Measurements from ENCODE around the gene CYTH4. TPM values are rescaled to one million over a fixed set of nuclear protein-coding genes. Genes with fewer than 3 reads are reported as not detected.

CYTH4 gene
- total and polyA plus RNA-seq, 2 donors (not counting 3 experiments of a cell fraction or from before 2014, with no cell fraction given), result 0.06 TPM; not detected in 1

DNA sequence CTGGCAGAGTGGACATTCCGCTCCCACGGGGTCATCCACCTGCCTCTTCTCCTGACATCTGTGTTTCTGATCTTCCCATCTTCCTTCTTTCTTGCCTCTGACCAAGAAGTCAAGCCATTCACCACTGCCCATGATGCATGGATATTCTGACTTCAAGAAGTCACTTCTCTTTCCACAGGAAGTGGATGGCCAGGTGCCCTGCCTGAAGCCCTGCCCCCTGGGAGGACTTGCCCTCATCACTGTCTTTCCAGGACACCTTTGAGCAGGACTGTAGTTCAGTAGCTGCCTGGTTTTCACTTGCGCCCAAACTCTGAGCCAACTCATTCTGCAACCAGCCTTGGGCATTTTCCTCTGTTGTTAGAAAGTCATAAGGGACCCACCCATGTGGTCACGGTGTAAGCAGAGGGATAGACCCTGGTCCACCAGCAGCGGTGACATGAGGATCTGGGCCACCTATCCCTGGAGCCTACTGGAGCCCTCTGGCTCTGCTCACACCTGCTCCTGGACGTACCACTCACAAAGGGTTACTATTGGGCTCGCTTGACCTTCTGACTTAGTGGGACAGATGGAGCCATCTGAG is 6.9 kb downstream of the CYTH4 start:
- Histone ChIP-seq H3K4me1 (ENCODE audit: control insufficient read depth, extremely low read depth, insufficient read depth, low read length) (no peaks in the 10 kb centered on the region), H3K9me3 (replicated peaks; ENCODE audit: control insufficient read depth, insufficient read depth, low read length) (no peaks in the 10 kb centered on the region), H3K9me1 (replicated peaks; ENCODE audit: control insufficient read depth, extremely low read depth, insufficient read depth, low read length) (no peaks in the 10 kb centered on the region), H3K9ac (replicated peaks; ENCODE audit: extremely low read depth, insufficient read depth, low read length) (no peak overlapping the region), H3K27me3 (ENCODE audit: control insufficient read depth in 2 of 2, insufficient read depth in 2 of 2, low read length in 2 of 2) (peaks cover 2 to 4% of the 10 kb centered on the region in 2 experiments), H2AFZ (ENCODE audit: low read depth, low read length) (no peak overlapping the region), H3K79me2 (ENCODE audit: control insufficient read depth, insufficient read depth, low read length) (no peaks in the 10 kb centered on the region), H3K4me2 (ENCODE audit: insufficient read depth, low read length) (no peak overlapping the region), H3K36me3 (ENCODE audit: control insufficient read depth in 2 of 2, extremely low read depth in 1 of 2, insufficient read depth in 2 of 2, low read length in 2 of 2) (no peaks in the 10 kb centered on the region), H3K27ac (ENCODE audit: insufficient read depth, low read depth, low read length) (no peak overlapping the region), H4K20me1 (replicated peaks; ENCODE audit: control insufficient read depth, extremely low read depth, insufficient read depth, low read length) (no peaks in the 10 kb centered on the region), H3K4me3 (replicated peaks in 1 of 3; ENCODE audit: insufficient read depth in 1 of 3, low read depth in 1 of 3, low read length in 3 of 3) (no peak overlapping the region)
- BruUV-seq (replicated peaks), result no TSS peak
- ChIA-PET CTCF (no interaction called here), POLR2A (interaction anchor here (0.7 kb wide), 1 partner anchor 45 kb away, joined by 4 read pairs; no protein-coding TSS in a partner anchor)
- dilution Hi-C loops (cut with MboI; ENCODE audit: extremely low pct_ligation_motif_present, low sequenced_read_pairs), result no loop called here
- no peak for FAIRE-seq
- intact Hi-C loops (cut with micrococcal nuclease), result no loop called here
- no peak for DNase-seq (ENCODE audit: low read depth, low spot score)
- TF ChIP-seq MAX (IDR thresholded peaks at IDR 0.05; ENCODE audit: insufficient read depth, insufficient read length) (no peak), FOS (IDR thresholded peaks at IDR 0.05; ENCODE audit: borderline replicate concordance, insufficient read depth, low read length) (no peak), GATA2 (IDR thresholded peaks at IDR 0.05; ENCODE audit: insufficient read depth, insufficient read length, low read depth, low read length) (no peak), POLR2AphosphoS5 (IDR thresholded peaks at IDR 0.05; ENCODE audit: insufficient read depth, low read depth, low read length) (no peak), EZH2 (IDR thresholded peaks at IDR 0.05; ENCODE audit: borderline replicate concordance, low read depth, low read length, severe bottlenecking) (no peak), MYC (IDR thresholded peaks at IDR 0.05; ENCODE audit: low read depth, low read length) (no peak), JUN (IDR thresholded peaks at IDR 0.05; ENCODE audit: borderline replicate concordance, insufficient read depth, insufficient read length, low read depth) (no peak), POLR2A (IDR thresholded peaks at IDR 0.05; ENCODE audit: low read depth, low read length) (no peak)
- TF ChIP-seq, protein P1, sequence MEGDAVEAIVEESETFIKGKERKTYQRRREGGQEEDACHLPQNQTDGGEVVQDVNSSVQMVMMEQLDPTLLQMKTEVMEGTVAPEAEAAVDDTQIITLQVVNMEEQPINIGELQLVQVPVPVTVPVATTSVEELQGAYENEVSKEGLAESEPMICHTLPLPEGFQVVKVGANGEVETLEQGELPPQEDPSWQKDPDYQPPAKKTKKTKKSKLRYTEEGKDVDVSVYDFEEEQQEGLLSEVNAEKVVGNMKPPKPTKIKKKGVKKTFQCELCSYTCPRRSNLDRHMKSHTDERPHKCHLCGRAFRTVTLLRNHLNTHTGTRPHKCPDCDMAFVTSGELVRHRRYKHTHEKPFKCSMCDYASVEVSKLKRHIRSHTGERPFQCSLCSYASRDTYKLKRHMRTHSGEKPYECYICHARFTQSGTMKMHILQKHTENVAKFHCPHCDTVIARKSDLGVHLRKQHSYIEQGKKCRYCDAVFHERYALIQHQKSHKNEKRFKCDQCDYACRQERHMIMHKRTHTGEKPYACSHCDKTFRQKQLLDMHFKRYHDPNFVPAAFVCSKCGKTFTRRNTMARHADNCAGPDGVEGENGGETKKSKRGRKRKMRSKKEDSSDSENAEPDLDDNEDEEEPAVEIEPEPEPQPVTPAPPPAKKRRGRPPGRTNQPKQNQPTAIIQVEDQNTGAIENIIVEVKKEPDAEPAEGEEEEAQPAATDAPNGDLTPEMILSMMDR (IDR thresholded peaks at IDR 0.05; ENCODE audit: extremely low read depth in 1 of 2, insufficient read depth in 1 of 2, low read depth in 1 of 2, low read length in 2 of 2), result no peak

Data from endothelial cell of umbilical vein (primary cell).